ENCODE data around the gene RACGAP1.
A peak's percentile ranks its signal among the peaks of the same experiment; 100 is the strongest.

RACGAP1 gene

GRCh38 chr12:49954863-49955830 is 70.1 kb downstream of the RACGAP1 start:
- DNase-seq (ENCODE audit: low read depth) = no peak

GRCh38 chr12:49953961-49954846 is 71.1 kb downstream of the RACGAP1 start:
- DNase-seq (ENCODE audit: low read depth) = no peak

- DNase-seq (ENCODE audit: low read depth) = no peak
Measured at GRCh38 chr12:49953151-49953550, 72.1 kb downstream of the RACGAP1 start.

GRCh38 chr12:49952391-49953055 is 72.8 kb downstream of the RACGAP1 start:
- no peak for DNase-seq (ENCODE audit: low read depth)

GRCh38 chr12:49951411-49952240 is 73.7 kb downstream of the RACGAP1 start:
- no peak for DNase-seq (ENCODE audit: low read depth)

- DNase-seq (ENCODE audit: low read depth) = no peak
Measured at GRCh38 chr12:49950273-49951251, 74.7 kb downstream of the RACGAP1 start, which contains the start of gene AQP2. TSS of gene AQP2 (plus strand) at chr12:49950737. CDS start at chr12:49950831, 94 bp downstream.

GRCh38 chr12:49949866-49950265 is 75.4 kb downstream of the RACGAP1 start:
- no peak for DNase-seq (ENCODE audit: low read depth)

- DNase-seq (ENCODE audit: low read depth) = no peak
Measured at GRCh38 chr12:49948866-49949845, 76.1 kb downstream of the RACGAP1 start.

GRCh38 chr12:49947593-49948226 is 77.6 kb downstream of the RACGAP1 start:
- DNase-seq (ENCODE audit: low read depth) = no peak

GRCh38 chr12:49946497-49946896 is 78.8 kb downstream of the RACGAP1 start:
- no peak for DNase-seq (ENCODE audit: low read depth)

- DNase-seq (ENCODE audit: low read depth) = no peak
Measured at GRCh38 chr12:49946086-49946485, 79.2 kb downstream of the RACGAP1 start.

GRCh38 chr12:49945394-49946080 is 79.8 kb downstream of the RACGAP1 start:
- DNase-seq (ENCODE audit: low read depth) = peak; percentile 76

- DNase-seq (ENCODE audit: low read depth) = no peak
Measured at GRCh38 chr12:49944718-49945117, 80.6 kb downstream of the RACGAP1 start.

GRCh38 chr12:49944046-49944445 is 81.2 kb downstream of the RACGAP1 start:
- DNase-seq (ENCODE audit: low read depth) = no peak

- DNase-seq (ENCODE audit: low read depth) = no peak
Measured at GRCh38 chr12:49943625-49943960, 81.7 kb downstream of the RACGAP1 start.

GRCh38 chr12:49942921-49943624 is 82.2 kb downstream of the RACGAP1 start:
- DNase-seq (ENCODE audit: low read depth) = no peak

- DNase-seq (ENCODE audit: low read depth) = no peak
Measured at GRCh38 chr12:49942512-49942893, 82.8 kb downstream of the RACGAP1 start.
